Inflammatory macrophage treated with lipopolysaccharide for 4 hours (primary cell): ENCODE results near the gene CALN1.
A peak's percentile ranks its signal among the peaks of the same experiment; 100 is the strongest.
"Not testable (repeated sequence)": the region's sequence is repeated elsewhere in the genome, so short reads cannot be mapped to it uniquely, and the experiment has no call there.

ENCODE experiments used
- DNase-seq: peaks from one replicate; pipeline ENCODE4 v3.0.0-alpha.2; 2020

The CALN1 gene

DNA sequence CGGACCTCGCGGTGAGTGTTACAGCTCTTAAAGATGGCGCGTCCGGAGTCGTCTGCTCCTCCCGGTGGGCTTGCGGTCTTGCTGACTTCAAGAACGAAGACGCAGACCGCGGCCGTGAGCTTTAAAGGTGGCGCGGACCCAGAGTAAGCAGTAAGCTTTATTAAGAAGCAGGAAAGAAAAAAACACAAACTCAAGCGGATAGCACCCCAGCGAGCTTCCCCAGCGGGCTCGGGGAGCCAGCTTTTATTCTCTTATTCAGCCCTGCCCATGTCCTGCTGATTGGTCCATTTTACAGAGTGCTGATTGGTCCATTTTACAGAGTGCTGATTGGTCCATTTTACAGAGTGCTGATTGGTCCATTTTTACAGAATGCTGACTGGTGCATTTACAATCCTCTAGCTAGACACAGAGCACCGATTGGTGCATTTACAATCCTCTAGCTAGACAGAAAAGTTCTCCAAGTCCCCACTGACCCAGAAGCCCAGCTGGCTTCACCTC, at the start of gene CALN1:
Gene CALN1, minus strand, starts transcription at position 218 of the 498 bp plus-strand sequence.
- DNase-seq: not testable (repeated sequence)

- no peak for DNase-seq
These were observed 41.3 kb upstream of the CALN1 start for GRCh38 chr7:72453471-72453870.

DNA sequence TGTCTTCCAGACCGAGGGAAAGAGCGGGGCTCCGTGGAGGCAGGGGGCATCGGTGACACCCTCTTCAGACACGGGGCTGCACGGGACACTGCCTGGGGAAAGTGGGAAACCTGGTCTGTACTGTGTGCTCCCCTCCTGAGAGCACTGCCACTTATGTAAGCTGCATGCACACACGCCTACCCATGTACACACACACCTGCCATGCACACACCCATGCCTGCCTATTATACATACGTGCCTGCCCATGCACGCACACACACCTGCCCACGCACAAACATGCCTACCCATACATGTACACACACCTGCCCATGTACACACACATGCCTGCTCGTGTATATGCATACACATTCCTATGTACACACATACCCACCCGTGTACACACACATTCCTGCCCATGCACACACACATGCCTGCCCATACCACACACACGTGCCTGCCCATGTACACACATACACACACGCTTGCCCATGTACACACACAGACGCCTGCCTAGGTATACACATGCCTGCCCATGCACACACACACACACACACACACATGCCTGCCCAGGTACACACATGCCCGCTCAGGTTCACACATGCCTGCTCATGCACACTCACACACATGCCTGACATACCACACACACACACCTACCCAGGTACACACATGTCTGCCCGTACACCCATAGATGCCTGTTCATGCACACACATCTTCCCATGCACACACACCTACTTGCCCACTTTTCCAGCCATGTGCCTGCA, 35.5 kb upstream of the CALN1 start:
- no peak for DNase-seq

- no peak for DNase-seq
These were observed 34.7 kb upstream of the CALN1 start for GRCh38 chr7:72446591-72447462.

GRCh38 chr7:72446131-72446530, 34.0 kb upstream of the CALN1 start:
- no peak for DNase-seq

- no peak for DNase-seq
These were observed 33.4 kb upstream of the CALN1 start for GRCh38 chr7:72445580-72445979.

DNA sequence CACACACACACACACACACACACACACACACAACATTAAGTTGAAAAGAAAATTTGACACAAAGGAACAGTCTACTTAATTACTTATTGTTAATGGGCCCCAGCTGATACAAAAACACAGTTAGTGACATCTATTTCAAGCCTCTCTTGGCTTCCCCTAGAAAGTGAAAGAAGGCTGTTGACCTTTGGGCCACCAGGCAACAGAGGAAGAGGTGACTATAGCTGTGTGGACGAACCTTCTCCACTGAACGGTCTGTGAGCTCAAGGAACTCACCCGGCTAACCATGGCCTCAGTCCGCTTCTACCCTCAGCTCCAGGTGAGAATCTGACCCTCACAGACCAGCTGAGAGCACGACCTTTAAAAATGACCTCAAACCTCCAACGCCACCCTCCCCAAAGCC, 32.9 kb upstream of the CALN1 start:
- peak; percentile 4 for DNase-seq

DNA sequence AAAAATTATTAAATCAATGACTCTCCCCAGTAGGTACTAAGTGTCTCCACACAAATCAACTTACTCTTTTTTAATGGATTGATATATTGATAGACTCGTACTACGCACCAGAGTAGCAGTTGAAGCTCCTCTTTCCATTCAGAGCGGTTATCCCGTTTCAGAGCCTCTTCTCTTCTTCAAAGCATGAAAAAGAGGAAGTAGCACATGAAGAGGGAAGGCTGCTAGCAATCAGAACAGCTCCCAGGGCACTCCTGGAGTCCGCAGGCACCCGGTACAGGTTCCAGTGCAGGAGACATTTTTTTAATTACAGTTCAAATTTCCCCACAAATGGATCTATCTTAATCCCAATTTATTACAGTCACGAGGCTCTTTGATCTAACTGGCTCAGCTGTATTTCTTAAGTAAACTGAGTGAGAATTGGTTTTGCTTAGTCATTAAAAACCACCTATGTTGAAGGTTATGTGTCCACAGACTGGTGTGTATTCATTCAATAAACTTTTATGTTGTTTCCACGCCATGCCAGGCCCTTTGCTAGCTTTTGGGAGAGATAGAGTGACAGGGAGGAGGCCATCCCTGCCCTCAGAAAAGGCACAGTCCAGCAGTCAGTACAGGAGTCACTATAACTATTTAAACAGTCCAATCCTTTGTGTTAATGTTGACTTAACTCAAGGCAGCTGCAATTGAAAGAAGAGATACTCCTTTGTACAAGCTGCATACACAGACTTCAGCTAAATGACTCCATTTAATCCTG, 32.1 kb upstream of the CALN1 start:
- DNase-seq: peak; percentile 35

GRCh38 chr7:72441791-72442190, 29.7 kb upstream of the CALN1 start:
- DNase-seq: no peak

- DNase-seq: no peak
These were observed 26.4 kb upstream of the CALN1 start for GRCh38 chr7:72438491-72438890.

DNA sequence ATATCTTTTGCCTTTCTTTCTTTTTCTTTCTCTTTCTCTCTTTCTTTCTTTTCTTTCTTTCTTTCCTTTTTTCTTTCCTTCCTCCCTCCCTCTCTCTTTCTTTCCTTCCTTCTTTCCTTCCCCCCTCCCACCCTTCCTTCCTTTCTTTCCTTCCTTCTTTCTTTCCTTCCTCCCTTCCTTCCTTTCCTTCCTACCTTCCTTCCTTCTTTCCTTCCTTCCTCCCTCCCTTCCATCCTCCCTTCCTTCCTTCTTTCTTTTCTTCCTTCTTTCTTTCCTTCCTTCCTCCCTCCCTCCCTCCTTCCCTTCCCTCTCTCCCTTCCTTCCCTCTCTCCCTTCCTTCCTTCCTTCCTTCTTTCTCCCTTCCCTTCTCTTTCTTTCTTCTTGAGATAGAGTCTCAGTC, 25.5 kb upstream of the CALN1 start:
- DNase-seq: no peak

GRCh38 chr7:72437061-72437585, 25.0 kb upstream of the CALN1 start:
- no peak for DNase-seq

- DNase-seq: no peak
These were observed 23.9 kb upstream of the CALN1 start for GRCh38 chr7:72435925-72436480.

DNA sequence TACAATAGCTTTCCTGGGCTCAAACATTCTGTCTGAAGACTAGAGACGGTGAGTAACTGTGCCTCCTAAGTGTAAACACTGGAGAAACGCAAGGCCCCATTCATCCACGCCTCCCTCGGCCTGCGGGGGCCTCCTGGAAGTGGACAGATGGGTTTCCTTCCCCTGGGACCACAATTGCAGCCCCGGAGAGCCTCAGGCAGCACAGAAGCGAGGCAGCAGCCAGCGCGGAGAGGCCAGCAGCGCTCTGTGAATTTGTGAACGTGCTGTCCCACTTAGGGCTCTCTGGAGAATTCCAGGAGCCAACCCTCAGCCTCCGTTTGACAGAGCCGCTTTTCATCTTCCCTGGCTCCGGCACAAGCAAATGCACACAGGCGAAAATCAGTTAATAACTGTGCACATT, 23.2 kb upstream of the CALN1 start:
- no peak for DNase-seq

DNA sequence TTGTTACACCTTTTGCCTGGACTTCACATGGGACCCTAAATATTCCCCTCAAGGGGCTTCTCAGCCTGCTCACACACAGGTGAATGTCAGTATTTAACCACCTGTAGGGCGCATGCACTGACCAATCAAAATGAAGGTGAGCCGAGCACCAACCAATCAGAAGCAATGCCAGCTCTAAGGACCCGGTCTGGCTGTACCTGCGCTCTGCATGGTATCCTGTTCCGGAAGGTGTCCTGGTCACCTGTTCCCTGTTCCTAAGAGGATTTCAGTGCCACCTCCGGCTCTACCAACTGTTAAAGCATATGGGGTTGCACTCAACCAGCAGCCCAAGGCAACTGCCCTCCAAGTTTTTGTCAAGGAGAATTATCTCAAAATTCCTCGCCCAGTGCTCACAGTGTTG, 18.4 kb upstream of the CALN1 start:
- no peak for DNase-seq

DNA sequence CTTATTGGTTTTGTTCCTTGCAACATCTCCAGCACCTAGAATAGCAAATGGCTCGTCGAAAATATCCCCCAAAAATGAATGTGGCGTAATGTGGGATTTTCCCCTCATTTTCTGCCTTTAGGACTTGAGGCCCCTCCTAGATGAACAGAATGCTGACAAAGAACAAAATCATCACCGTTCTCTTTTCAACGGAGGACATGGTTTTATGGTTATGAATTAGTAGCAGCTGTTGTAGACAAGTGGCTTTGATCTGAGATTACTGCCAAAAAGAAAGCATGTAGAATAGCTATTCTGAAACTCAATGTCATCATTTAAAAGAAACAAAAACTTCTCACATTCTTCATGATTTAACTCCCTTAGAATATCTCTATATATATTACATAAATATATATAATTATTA, 17.2 kb upstream of the CALN1 start:
- DNase-seq: no peak

- DNase-seq: no peak
These were observed 4.7 kb upstream of the CALN1 start for GRCh38 chr7:72416846-72417245.

DNA sequence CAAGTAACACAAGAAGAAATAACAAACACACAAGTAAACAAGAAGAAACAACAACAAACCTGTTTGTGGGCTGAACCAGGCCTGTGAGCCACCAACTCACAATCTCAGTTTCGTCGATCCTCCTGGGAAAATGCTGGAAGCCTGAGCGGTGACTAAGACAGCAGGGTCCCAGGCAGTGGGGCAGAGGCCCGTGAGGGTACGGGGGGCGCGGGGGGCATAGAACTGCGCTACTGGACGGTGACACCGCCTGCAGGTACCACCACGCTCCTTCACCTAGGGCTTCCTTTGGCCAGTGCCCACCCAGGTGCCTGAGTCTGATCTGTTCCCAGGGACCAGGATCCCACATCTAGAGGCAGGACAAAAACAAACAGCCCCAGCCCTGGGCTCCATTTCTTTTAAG, 3.4 kb upstream of the CALN1 start:
- no peak for DNase-seq

DNA sequence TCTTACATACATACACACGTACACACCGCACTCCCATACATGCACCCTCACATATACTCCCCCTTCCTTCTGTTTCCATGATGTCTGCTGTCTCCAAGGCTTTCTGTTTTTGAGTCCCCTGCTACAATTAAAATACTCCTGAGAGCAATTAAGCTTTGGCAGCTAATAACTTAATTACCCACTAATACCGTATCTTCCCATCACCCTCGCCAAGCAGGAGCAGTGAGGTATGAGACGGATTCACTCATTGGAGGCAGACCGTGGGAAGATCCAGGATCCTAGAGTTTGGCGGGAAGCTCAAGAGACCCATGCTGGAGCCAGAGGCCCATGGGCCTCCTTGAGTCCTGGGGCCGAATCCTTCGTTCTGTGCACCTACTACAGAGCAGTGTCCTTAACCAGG, 1.7 kb upstream of the CALN1 start:
- DNase-seq: no peak

DNA sequence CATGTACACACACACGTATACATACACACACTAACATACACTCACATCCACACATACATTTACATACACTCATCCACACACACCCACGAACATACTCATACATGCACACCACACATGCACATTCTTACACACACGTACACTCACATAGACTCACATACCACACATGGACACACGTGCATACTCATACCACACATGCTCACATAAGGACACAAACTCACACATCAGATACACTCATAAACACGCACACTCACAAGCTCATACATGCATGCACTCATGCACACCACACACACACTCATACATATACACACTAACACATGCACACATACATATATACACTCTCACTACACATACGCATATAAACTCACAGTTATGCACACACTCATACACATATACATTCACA, 1.2 kb upstream of the CALN1 start:
- DNase-seq: no peak

DNA sequence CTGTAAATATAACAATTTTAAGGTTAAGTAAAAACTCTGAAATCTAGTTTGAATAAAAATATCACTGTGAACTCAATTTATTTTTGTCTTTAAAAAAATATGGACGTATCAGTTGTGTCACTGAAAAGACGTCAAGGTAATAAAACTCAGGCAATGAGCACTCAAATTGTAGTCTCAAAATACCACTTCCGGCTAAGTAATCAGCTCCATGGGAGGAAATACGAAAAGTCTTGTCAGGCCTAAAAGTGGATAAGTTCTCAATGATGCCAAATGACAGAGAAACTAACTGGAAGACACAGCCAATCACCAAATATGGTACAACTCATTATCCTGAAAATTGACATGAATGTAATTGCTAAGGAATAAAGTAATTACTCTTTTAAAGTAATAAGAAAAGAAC, 719 bp downstream of the CALN1 start:
- no peak for DNase-seq

DNA sequence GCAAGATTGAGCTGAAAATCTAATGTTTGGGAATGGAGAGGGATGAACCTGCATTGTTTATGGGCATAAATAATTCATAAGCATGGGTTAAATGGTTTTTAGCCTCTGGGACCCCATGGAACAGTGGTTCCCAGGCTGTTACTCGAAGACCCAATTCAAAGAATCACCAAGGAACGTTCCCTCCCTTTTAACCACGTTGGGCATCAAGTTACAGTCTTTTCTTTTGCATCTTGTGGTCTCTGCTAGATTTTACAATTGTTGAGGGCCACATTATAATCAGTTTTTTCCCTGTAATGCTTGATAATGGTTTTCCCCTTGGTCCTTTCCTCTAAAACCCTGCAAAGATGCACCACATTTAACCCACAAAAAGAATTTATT, 2.5 kb downstream of the CALN1 start:
- no peak for DNase-seq
